Endothelial cell of umbilical vein (primary cell): Measurements from ENCODE around the gene TBC1D9B. TPM values are rescaled to one million over a fixed set of nuclear protein-coding genes. Genes with fewer than 3 reads are reported as not detected.

Experiments used
- BruUV-seq: library from RNA; stranded (reverse); fragments of 400-500 nt; replicated peaks from 2 replicates; lab custom pipeline; 2021; lab: Mats Ljungman, UMichigan
- CTCF ChIA-PET: fragments of 300-600, 350-600 bp; sonication (Branson Sonifier 250); formaldehyde crosslinking; loops from one replicate; lab custom pipeline; 2021; ENCODE audit warnings: antibody characterized with exemption, inconsistent platforms; lab: Charles Lee
- POLR2A ChIA-PET: fragments of 300-600, 350-600 bp; sonication (Branson Sonifier 250); formaldehyde crosslinking; loops from one replicate; lab custom pipeline; 2021; ENCODE audit warnings: antibody characterized with exemption, inconsistent platforms; lab: Charles Lee
- DNase-seq: peaks from one replicate; pipeline ENCODE4 v3.0.0-alpha.2; 2011; ENCODE audit warnings: low read depth, low spot score
- FAIRE-seq: peaks from 2 replicates; lab custom pipeline; 2011; peaks lifted over from hg19 to GRCh38; lab: Jason Lieb, UNC
- H2AFZ ChIP-seq: 2 replicates; pipeline ENCODE4 v1.6.0; 2012; ENCODE audit warnings: low read depth, low read length, control low read depth, inconsistent platforms
- H3K27ac ChIP-seq: 2 replicates; pipeline ENCODE4 v1.5.1; 2011; ENCODE audit warnings: low read depth, mild to moderate bottlenecking, control low read depth, low read length, moderate library complexity; ENCODE audit not compliant: insufficient read depth
- H3K27me3 ChIP-seq, 2 experiments: 2 replicates each; pipeline versions ENCODE4 v1.6.0 to v1.6.1; 2011; ENCODE audit warnings: low read length in 2 of 2, mixed read lengths in 1 of 2; ENCODE audit not compliant: control insufficient read depth in 2 of 2, insufficient read depth in 2 of 2
- H3K36me3 ChIP-seq, 2 experiments: 2 replicates in 1 of 2; 3 replicates in 1 of 2; pipeline ENCODE4 v1.5.1; 2011; ENCODE audit warnings: low read length in 2 of 2, mild to moderate bottlenecking in 1 of 2, moderate library complexity in 1 of 2; ENCODE audit not compliant: control insufficient read depth in 2 of 2, insufficient read depth in 2 of 2; ENCODE audit errors: extremely low read depth in 1 of 2
- H3K4me1 ChIP-seq: 3 replicates; pipeline ENCODE4 v1.5.1; 2011; ENCODE audit warnings: mild to moderate bottlenecking, low read length; ENCODE audit not compliant: control insufficient read depth, insufficient read depth; ENCODE audit errors: extremely low read depth
- H3K4me2 ChIP-seq: 2 replicates; pipeline ENCODE4 v1.6.1; 2011; ENCODE audit warnings: low read length, control low read depth, mixed read lengths; ENCODE audit not compliant: insufficient read depth
- H3K4me3 ChIP-seq, 3 experiments: fragments of 200-600 bp in 1 of 3; sonication (generic), shearing (Covaris generic) in 1 of 3; replicated peaks in 1 of 3; 2 replicates each; pipeline ENCODE4 v1.5.1; 2011 to 2016; ENCODE audit warnings: control low read depth in 3 of 3, low read length in 3 of 3, mild to moderate bottlenecking in 2 of 3, inconsistent platforms in 1 of 3, low read depth in 1 of 3, moderate library complexity in 1 of 3; ENCODE audit not compliant: insufficient read depth in 1 of 3
- H3K79me2 ChIP-seq: 2 replicates; pipeline ENCODE4 v1.6.0; 2012; ENCODE audit warnings: low read length, inconsistent platforms; ENCODE audit not compliant: control insufficient read depth, insufficient read depth
- H3K9ac ChIP-seq: replicated peaks from 2 replicates; pipeline ENCODE3; 2011; ENCODE audit warnings: low read length, control low read depth; ENCODE audit not compliant: insufficient read depth; ENCODE audit errors: extremely low read depth
- H3K9me1 ChIP-seq: replicated peaks from 3 replicates; pipeline ENCODE4 v1.6.0; 2011; ENCODE audit warnings: mild to moderate bottlenecking, low read length; ENCODE audit not compliant: control insufficient read depth, insufficient read depth; ENCODE audit errors: extremely low read depth
- H3K9me3 ChIP-seq: replicated peaks from 2 replicates; pipeline ENCODE4 v1.5.1; 2012; ENCODE audit warnings: low read length, inconsistent platforms; ENCODE audit not compliant: control insufficient read depth, insufficient read depth
- H4K20me1 ChIP-seq: replicated peaks from 2 replicates; pipeline ENCODE3; 2011; ENCODE audit warnings: mild to moderate bottlenecking, low read length; ENCODE audit not compliant: control insufficient read depth, insufficient read depth; ENCODE audit errors: extremely low read depth
- CTCF ChIP-seq, 2 donors: IDR thresholded peaks; 1 replicate in 1 of 2; 2 replicates in 1 of 2; pipeline ENCODE4 v1.5.1; 2011; ENCODE audit warnings: low read length in 2 of 2, mild to moderate bottlenecking in 2 of 2, moderate library complexity in 2 of 2, control low read depth in 1 of 2, inconsistent platforms in 1 of 2, low read depth in 1 of 2; ENCODE audit not compliant: insufficient read depth in 1 of 2; ENCODE audit errors: extremely low read depth in 1 of 2
- EZH2 ChIP-seq: IDR thresholded peaks from 2 replicates; pipeline ENCODE4 v1.6.1; 2012; ENCODE audit warnings: borderline replicate concordance, low read depth, mild to moderate bottlenecking, moderate library complexity, low read length, inconsistent platforms; ENCODE audit not compliant: severe bottlenecking
- FOS ChIP-seq: IDR thresholded peaks from 2 replicates; pipeline ENCODE4 v1.6.1; 2011; ENCODE audit warnings: mild to moderate bottlenecking, low read length, moderate library complexity, borderline replicate concordance; ENCODE audit not compliant: insufficient read depth
- GATA2 ChIP-seq: IDR thresholded peaks from 2 replicates; pipeline ENCODE4 v1.7.0; 2011; ENCODE audit warnings: low read depth, mild to moderate bottlenecking, moderate library complexity, mixed read lengths, low read length; ENCODE audit not compliant: insufficient read length, insufficient read depth
- JUN ChIP-seq: IDR thresholded peaks from 2 replicates; pipeline ENCODE4 v1.6.1; 2011; ENCODE audit warnings: borderline replicate concordance, low read depth; ENCODE audit not compliant: insufficient read length, insufficient read depth
- MAX ChIP-seq: IDR thresholded peaks from 2 replicates; pipeline ENCODE4 v1.6.1; 2011; ENCODE audit not compliant: insufficient read depth, insufficient read length
- MYC ChIP-seq: IDR thresholded peaks from one replicate; pipeline ENCODE4 v1.6.1; 2011; ENCODE audit warnings: mild to moderate bottlenecking, low read depth, low read length
- POLR2A ChIP-seq: IDR thresholded peaks from 2 replicates; pipeline ENCODE4 v1.6.1; 2012; ENCODE audit warnings: low read depth, mild to moderate bottlenecking, control low read depth, low read length
- POLR2AphosphoS5 ChIP-seq: IDR thresholded peaks from 2 replicates; pipeline ENCODE4 v1.6.1; 2012; ENCODE audit warnings: low read depth, mild to moderate bottlenecking, control low read depth, low read length, moderate library complexity; ENCODE audit not compliant: insufficient read depth
- dilution Hi-C: fragments of 300-500 bp; cut with MboI; formaldehyde crosslinking; loops from one replicate; pipeline ENCODE4 v1.15.0; 2019; ENCODE audit warnings: low sequenced_read_pairs; ENCODE audit not compliant: extremely low pct_ligation_motif_present
- intact Hi-C: fragments of 100-400 bp; cut with micrococcal nuclease; formaldehyde crosslinking; loops from one replicate; pipeline ENCODE4 v1.10.0; 2022
- polyA plus RNA-seq, 4 experiments: library from polyadenylated mRNA; depleted of rRNA in 3 of 4; stranded (reverse) in 3 of 4; unstranded in 1 of 4; fragments of >200 nt; gene quantifications; 2 replicates each; pipeline versions ENCODE4 v1.2.1 to v1.2.3, GENCODE V29; 2011 to 2012; ENCODE audit warnings: missing spikeins in 1 of 4
- total RNA-seq: library from RNA; stranded (reverse); gene quantifications from 2 replicates; pipeline ENCODE4 v1.2.3, GENCODE V29; 2021

Gene TBC1D9B
- total and polyA plus RNA-seq, 2 donors (not counting 3 experiments of a cell fraction or from before 2014, with no cell fraction given): 82.8 to 150 TPM

- BruUV-seq: no TSS peak
- no peaks in the 10 kb centered on the region for H3K27me3 ChIP-seq
- FAIRE-seq (no peak), DNase-seq (no peak)
- no peak overlapping the region for H2AFZ ChIP-seq
- CTCF ChIA-PET: interaction anchor here (1.6 kb wide), 1 partner anchor 72 kb away, joined by 4 read pairs; no protein-coding TSS in a partner anchor
- H3K79me2 ChIP-seq: no peaks in the 10 kb centered on the region
- no peak overlapping the region for H3K4me3 ChIP-seq
- TF ChIP-seq GATA2 (no peak), JUN (no peak), CTCF (IDR thresholded peaks at IDR 0.05; ENCODE audit: extremely low read depth in 1 of 2, insufficient read depth in 1 of 2, low read depth in 1 of 2, low read length in 2 of 2) (no peak), POLR2A (no peak), MAX (no peak), EZH2 (no peak), POLR2AphosphoS5 (no peak), MYC (no peak), FOS (no peak)
- H3K4me1 ChIP-seq: no peaks in the 10 kb centered on the region
- dilution Hi-C loops: no loop called here
- H3K9me3 ChIP-seq: no peaks in the 10 kb centered on the region
- POLR2A ChIA-PET: no interaction called here
- H3K9me1 ChIP-seq: no peaks in the 10 kb centered on the region
- no peak overlapping the region for H3K9ac ChIP-seq
- H3K27ac ChIP-seq: no peak overlapping the region
- H4K20me1 ChIP-seq: no peaks in the 10 kb centered on the region
- peaks cover 4 to 67% of the 10 kb centered on the region in 2 experiments for H3K36me3 ChIP-seq
- H3K4me2 ChIP-seq: no peak overlapping the region
- intact Hi-C loops: no loop called here
These were observed 33.6 kb downstream of the TBC1D9B start for GRCh38 chr5:179874136-179874535.
